HG03175 (cell line): ENCODE data around the gene SNX32.

Experiments
- ATAC-seq: cut with Tn5 transposase; IDR thresholded peaks from one replicate; pipeline ENCODE4 v1.9.1; 2021; ENCODE audit warnings: mild to moderate bottlenecking, moderate library complexity; ENCODE audit not compliant: unreplicated experiment

SNX32 gene

DNA sequence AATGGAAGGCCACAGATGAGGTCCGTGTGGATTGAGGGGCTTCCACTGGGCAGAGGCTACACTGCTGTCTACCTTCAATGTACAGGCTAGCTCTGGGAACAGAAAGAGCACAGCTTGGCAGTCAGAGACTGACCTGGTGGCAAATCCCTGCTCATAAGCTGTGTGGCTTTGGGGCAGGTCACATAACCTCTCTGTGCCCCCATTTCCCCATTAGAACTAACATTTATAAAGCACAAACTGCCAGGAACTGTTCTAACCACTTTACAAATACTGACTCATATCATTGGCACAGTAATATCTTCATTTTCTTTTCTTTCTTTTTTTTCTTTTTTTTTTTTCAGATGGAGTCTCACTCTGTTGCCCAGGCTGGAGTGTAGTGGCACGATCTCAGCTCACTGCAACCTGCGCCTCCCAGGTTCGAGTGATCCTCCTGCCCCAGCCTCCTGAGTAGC lies 63.3 kb downstream of the SNX32 start:
- no peak for ATAC-seq

DNA sequence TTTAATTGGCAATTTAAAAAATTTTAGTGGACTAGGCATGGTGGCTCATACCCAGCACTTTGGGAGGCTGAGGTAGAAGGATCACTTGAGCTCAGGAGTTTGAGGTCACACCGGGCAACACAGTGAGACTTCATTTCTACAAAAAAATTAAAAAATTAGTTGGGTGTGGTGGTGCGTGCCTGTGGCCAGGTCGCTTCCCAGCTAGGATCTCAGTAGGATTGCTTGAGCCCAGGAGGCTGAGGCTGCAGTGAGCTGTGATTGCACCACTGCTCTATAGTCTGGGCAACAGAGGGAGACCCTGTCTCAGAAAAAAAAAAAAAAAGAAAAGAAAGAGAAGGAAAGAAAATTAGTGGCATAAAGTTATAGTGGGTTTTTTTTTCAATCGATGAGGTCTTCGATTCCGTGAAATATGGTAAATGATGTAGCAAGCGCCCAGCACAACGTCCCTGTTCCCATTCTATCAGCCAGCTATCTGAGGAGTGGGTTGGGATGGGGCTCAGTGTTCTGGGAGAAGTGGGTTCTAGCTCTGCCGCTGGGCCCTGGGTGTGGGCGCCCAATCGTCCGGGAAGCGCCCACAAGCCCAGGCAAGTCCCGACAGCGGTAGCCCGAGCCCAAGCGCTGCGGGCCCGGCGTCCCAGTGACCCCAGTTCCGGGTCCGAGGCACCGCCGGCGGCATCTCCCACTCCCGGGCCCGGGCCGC lies 65.0 kb downstream of the SNX32 start:
- ATAC-seq = no peak

DNA sequence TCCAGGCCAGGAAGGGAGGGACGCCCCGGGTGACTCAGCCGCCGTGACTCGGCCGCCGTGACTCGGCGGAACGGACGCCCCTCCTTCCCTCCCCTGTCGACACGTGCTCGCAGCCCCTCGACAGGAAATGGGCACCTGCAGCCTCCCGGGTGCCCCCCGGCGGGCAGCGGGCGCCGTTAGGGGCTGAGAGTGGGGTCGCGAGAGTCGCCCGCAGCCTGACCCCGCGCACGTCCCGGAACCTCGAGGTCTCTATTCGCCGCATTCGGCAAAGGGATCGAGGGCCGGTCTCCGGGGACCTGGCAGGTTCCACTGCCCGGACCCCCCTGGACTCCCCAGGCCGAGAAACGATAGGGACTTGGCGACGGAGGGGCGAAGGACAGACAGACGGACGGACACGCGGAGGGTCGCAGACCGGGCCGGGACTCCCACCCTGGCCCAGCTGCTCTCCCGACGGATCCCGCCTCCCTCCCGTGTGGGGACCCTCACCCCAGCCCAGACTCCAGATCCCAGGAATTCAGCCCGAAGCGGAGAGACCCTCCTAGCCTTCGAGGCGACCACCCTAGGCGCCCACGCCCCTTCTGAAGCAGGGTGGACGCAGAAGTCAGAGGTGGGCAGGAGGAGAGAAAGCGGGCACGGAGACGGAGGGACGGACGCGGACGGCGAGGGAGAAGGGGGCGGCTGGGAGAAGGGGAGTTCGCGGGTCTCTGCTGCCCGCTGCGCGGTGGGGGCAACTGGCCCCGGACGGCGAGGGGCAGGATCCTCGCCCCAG lies 65.8 kb downstream of the SNX32 start:
- ATAC-seq = no peak

DNA sequence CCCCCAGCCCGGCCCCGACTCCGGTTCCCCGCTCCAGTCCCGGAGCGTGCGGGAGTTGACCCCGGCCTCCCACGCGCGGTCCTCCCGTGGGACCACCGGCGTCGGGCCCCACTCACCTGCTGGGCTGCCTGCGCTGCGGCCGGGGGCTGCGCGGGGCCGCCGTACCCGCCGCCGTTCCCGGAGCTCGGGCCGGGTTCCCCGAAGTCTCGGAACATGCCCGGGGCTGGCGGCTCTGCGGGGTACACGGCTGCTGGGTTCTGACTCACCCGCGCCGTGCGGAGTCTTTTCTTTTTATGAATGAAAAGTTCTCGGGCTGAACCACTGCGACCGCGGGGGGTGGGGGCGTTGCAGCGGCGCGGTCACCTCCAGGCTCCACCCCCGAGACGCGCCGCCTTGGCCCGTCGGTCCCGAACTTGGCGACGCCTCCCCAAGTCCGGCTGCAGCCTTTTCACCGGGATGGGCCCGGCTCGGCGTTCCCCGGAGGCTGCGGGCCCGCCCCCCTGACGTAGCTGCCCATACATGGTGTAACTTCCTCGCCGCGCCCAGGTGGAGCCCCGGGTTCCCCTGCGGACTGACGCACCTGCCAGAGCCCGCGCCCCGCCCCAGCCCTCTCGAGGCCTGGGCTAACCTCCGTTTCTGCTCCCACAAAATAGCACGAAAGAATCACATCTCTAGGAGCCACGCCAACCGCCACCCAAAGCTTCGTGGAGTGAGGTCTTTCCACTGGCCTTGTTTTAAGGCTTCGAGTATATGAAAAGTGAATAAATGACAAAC lies 66.5 kb downstream of the SNX32 start, which contains the start of gene FOSL1:
Gene FOSL1 (minus strand): TSS at position 264 of the 774 bp plus-strand sequence. CDS start 49 bp downstream, at position 215.
- ATAC-seq = peak; percentile 78

DNA sequence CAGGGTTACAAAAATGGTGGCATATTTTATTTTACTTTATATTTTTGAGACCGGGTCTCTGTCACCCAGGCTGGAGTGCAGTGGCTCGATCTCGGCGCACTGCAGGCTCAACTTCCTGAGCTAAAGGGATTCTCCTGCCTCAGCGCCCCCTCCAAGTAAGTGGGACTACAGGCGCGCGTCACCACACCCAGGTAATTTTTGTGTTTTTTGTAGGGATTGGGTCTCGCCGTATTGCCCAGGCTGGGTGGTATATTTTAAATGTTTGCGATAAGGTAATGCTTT lies 67.1 kb downstream of the SNX32 start:
- no peak for ATAC-seq

DNA sequence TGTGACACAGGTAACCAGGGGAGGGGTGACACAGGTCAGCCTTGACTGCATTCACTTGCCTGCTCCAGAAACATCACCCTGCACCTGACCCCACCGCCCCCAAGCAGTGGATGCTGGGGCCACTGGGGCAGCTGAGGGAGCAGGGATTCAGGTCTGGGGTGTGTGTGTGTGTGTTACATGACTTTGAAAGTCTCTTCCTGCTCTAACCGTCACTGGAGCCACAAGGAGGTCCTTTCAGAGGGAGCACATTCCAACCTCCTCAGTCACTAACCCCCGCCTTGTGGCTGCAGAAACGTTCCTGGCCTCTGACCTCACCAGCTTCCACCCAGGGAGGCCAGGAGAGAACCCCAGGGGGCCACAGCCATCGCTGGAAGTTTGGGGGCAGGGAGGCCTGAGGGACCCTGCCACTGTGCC lies 69.3 kb downstream of the SNX32 start:
- ATAC-seq = no peak
